Liver (tissue), 9 donors: ENCODE results near the gene SGK2. TPM values are rescaled to one million over a fixed set of nuclear protein-coding genes. Genes with fewer than 3 reads are reported as not detected.

Source experiments
- DNase-seq: peaks from one replicate; pipeline ENCODE4 v3.0.0-alpha.2; 2017; ENCODE audit warnings: low spot score
- H3K27ac ChIP-seq, 2 donors: one replicate each; pipeline ENCODE4 v1.7.0; 2013; ENCODE audit warnings: inconsistent platforms in 2 of 2, low read length in 2 of 2, control low read depth in 1 of 2, low read depth in 1 of 2, mild to moderate bottlenecking in 1 of 2
- H3K27me3 ChIP-seq, 4 donors: one replicate each; pipeline versions ENCODE4 v1.6.1 to v1.7.0; 2013; ENCODE audit warnings: low read length in 3 of 4, inconsistent platforms in 1 of 4, mild to moderate bottlenecking in 1 of 4, moderate library complexity in 1 of 4; ENCODE audit not compliant: control insufficient read depth in 4 of 4, insufficient read depth in 4 of 4
- H3K36me3 ChIP-seq, 4 donors: one replicate each; pipeline versions ENCODE4 v1.6.1 to v1.7.0; 2013; ENCODE audit warnings: low read length in 3 of 4, mild to moderate bottlenecking in 3 of 4, low read depth in 1 of 4, moderate library complexity in 1 of 4; ENCODE audit not compliant: control insufficient read depth in 4 of 4, insufficient read depth in 3 of 4
- H3K4me1 ChIP-seq, 4 donors: one replicate each; pipeline versions ENCODE4 v1.6.1 to v1.7.0; 2013; ENCODE audit warnings: low read length in 3 of 4, mild to moderate bottlenecking in 3 of 4, moderate library complexity in 1 of 4; ENCODE audit not compliant: control insufficient read depth in 4 of 4, insufficient read depth in 4 of 4
- H3K4me3 ChIP-seq, 3 donors: one replicate each; pipeline versions ENCODE4 v1.6.1 to v1.7.0; 2013; ENCODE audit warnings: low read length in 3 of 3, control low read depth in 1 of 3, low read depth in 1 of 3, mild to moderate bottlenecking in 1 of 3
- H3K9ac ChIP-seq, 2 donors: one replicate each; pipeline ENCODE4 v1.7.0; 2013; ENCODE audit warnings: low read length in 2 of 2, mild to moderate bottlenecking in 2 of 2, moderate library complexity in 2 of 2, control low read depth in 1 of 2, low read depth in 1 of 2
- H3K9me3 ChIP-seq, 4 donors: one replicate each; pipeline versions ENCODE4 v1.6.1 to v1.7.0; 2013; ENCODE audit warnings: low read length in 3 of 4; ENCODE audit not compliant: control insufficient read depth in 4 of 4
- ATF3 ChIP-seq: IDR thresholded peaks from 2 replicates; pipeline ENCODE4 v1.6.1; 2016; ENCODE audit warnings: antibody characterized with exemption
- EGR1 ChIP-seq, 2 donors: IDR thresholded peaks; 2 replicates each; pipeline ENCODE4 v1.6.1; 2016 to 2018; ENCODE audit warnings: antibody characterized with exemption in 2 of 2, low read depth in 2 of 2
- FOXA1 ChIP-seq: IDR thresholded peaks from 2 replicates; pipeline ENCODE4 v1.6.1; 2016; ENCODE audit warnings: antibody characterized with exemption
- FOXA2 ChIP-seq: IDR thresholded peaks from 2 replicates; pipeline ENCODE4 v1.6.1; 2016; ENCODE audit warnings: antibody characterized with exemption
- GABPA ChIP-seq, 2 donors: IDR thresholded peaks in 1 of 2; conservative IDR thresholded peaks in 1 of 2; 2 replicates each; pipeline ENCODE4 v1.6.1; 2016; ENCODE audit warnings: antibody characterized with exemption in 2 of 2, mild to moderate bottlenecking in 1 of 2, moderate library complexity in 1 of 2
- HNF4A ChIP-seq, 2 donors: conservative IDR thresholded peaks; 2 replicates each; pipeline ENCODE4 v1.6.1; 2016; ENCODE audit warnings: antibody characterized with exemption in 2 of 2, mild to moderate bottlenecking in 2 of 2
- JUND ChIP-seq, 2 donors: IDR thresholded peaks; 2 replicates each; pipeline ENCODE4 v1.6.1; 2016; ENCODE audit warnings: antibody characterized with exemption in 2 of 2
- NR2F2 ChIP-seq: IDR thresholded peaks from 2 replicates; pipeline ENCODE4 v1.6.1; 2016; ENCODE audit warnings: antibody characterized with exemption
- RAD21 ChIP-seq, 2 donors: IDR thresholded peaks; 2 replicates each; pipeline ENCODE4 v1.6.1; 2016; ENCODE audit warnings: antibody characterized with exemption in 2 of 2, mild to moderate bottlenecking in 2 of 2
- RXRA ChIP-seq, 2 donors: IDR thresholded peaks; 2 replicates each; pipeline ENCODE4 v1.6.1; 2017 to 2018; ENCODE audit warnings: antibody characterized with exemption in 2 of 2, mild to moderate bottlenecking in 1 of 2
- SP1 ChIP-seq: IDR thresholded peaks from 2 replicates; pipeline ENCODE4 v1.6.1; 2018; ENCODE audit warnings: antibody characterized with exemption, mild to moderate bottlenecking
- TAF1 ChIP-seq: conservative IDR thresholded peaks from 2 replicates; pipeline ENCODE4 v1.6.1; 2016; ENCODE audit warnings: antibody characterized with exemption, mild to moderate bottlenecking
- YY1 ChIP-seq: IDR thresholded peaks from 2 replicates; pipeline ENCODE4 v1.6.1; 2016; ENCODE audit warnings: antibody characterized with exemption, mild to moderate bottlenecking
- WGBS: extraction: QIAGEN DNeasy Blood & Tissue Kit; methylation state at CpG from one replicate; pipeline ENCODE4 v1.1.7; 2013; 5-methylcytosine and 5-hydroxymethylcytosine counted together
- polyA plus RNA-seq, 2 donors: library from polyadenylated mRNA; stranded (reverse) in 1 of 2; unstranded in 1 of 2; fragments of 200-250 nt in 1 of 2; fragments of >200 nt in 1 of 2; fragmentation: Nextera tagmentation in 1 of 2; extraction: Ambion mirVana in 1 of 2; gene quantifications; one replicate each; pipeline versions ENCODE4 v1.2.1 to v1.2.3, GENCODE V29; 2013 to 2015
- total RNA-seq, 2 donors: library from RNA; depleted of rRNA; stranded (reverse); fragments of >200 nt; gene quantifications; one replicate each; pipeline ENCODE4 v1.2.3, GENCODE V29; 2014
- TF ChIP-seq, protein P1 (sequence below): fragments of 150-350 bp; IDR thresholded peaks from 2 replicates; pipeline ENCODE4 v1.5.1; 2017; ENCODE audit warnings: improper control_type of control experiment, low read depth, low read length; ENCODE audit not compliant: missing input control
- TF ChIP-seq, protein P2 (sequence below): IDR thresholded peaks from 2 replicates; pipeline ENCODE4 v1.6.1; 2016; ENCODE audit warnings: antibody characterized with exemption
- TF ChIP-seq, protein P3 (sequence below): IDR thresholded peaks from 2 replicates; pipeline ENCODE4 v1.6.1; 2016; ENCODE audit warnings: antibody characterized with exemption, mild to moderate bottlenecking
- donor health status: healthy.
- donor health status: healthy.
- donor health status: healthy.
- donor health status: healthy.
- donor health status: healthy.

SGK2 gene
- total and polyA plus RNA-seq, 4 donors: 22.9 to 253 (median 60.3) TPM

DNA sequence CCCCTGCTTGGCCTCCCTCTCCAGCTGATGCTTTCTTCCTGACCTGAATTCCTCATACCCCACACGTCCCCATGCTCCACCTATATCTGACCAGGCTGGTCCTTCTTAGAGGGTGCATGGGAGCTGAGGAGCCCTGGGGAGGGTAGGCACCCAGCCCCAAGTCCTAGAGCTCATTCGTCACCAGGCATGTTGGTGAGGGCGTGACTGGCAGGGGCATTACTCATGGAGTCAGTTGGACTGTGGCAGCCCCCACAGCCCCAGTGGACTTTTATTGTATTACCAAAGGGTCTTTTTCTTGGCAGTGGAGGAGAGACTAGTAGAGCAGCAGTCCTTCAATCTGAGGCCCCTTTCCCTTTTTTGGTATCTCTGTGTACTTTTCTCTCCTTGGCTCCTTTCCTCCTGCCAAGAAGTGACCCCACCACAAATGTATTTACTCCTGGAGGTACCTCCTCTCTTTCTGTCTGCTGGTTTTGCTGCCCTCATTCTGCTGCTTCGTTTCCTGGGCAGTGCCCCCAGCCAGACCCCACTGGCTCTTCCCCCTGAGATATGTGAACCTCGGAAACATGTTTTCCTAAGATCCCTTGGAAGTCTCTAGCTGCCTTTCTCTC lies 10.4 kb upstream of the SGK2 start:
- DNase-seq: no peak
- H3K9ac ChIP-seq: no peak overlapping the region

GRCh38 chr20:43549416-43550065 lies 9.3 kb upstream of the SGK2 start:
- Histone ChIP-seq H3K27me3 (no peaks in the 10 kb centered on the region), H3K36me3 (no peaks in the 10 kb centered on the region), H3K9ac (no peak overlapping the region), H3K4me1 (peaks cover 9 to 41% (median 31%) of the 10 kb centered on the region in 4 donors), H3K27ac (peak overlapping the region; percentile 37 to 75), H3K9me3 (no peaks in the 10 kb centered on the region), H3K4me3 (no peak overlapping the region)
- TF ChIP-seq RAD21 (IDR thresholded peaks at IDR 0.05) (peak in 1 of 2 donors; percentile 4), ATF3 (no peak)
- TF ChIP-seq, protein P1, sequence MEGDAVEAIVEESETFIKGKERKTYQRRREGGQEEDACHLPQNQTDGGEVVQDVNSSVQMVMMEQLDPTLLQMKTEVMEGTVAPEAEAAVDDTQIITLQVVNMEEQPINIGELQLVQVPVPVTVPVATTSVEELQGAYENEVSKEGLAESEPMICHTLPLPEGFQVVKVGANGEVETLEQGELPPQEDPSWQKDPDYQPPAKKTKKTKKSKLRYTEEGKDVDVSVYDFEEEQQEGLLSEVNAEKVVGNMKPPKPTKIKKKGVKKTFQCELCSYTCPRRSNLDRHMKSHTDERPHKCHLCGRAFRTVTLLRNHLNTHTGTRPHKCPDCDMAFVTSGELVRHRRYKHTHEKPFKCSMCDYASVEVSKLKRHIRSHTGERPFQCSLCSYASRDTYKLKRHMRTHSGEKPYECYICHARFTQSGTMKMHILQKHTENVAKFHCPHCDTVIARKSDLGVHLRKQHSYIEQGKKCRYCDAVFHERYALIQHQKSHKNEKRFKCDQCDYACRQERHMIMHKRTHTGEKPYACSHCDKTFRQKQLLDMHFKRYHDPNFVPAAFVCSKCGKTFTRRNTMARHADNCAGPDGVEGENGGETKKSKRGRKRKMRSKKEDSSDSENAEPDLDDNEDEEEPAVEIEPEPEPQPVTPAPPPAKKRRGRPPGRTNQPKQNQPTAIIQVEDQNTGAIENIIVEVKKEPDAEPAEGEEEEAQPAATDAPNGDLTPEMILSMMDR: no peak
- DNase-seq: no peak
- 94% methylated on average over 4 of the region's 4 CpGs for WGBS

More for the DNA sequence above, 10.4 kb upstream of the SGK2 start:
- Histone ChIP-seq H3K27me3 (no peaks in the 10 kb centered on the region), H3K4me3 (no peak overlapping the region), H3K27ac (no peak overlapping the region), H3K9me3 (no peaks in the 10 kb centered on the region), H3K36me3 (no peaks in the 10 kb centered on the region), H3K4me1 (peaks cover 9 to 41% (median 31%) of the 10 kb centered on the region in 4 donors)
- no peak for TF ChIP-seq JUND (IDR thresholded peaks at IDR 0.05)
- 82% methylated on average over 5 of the region's 5 CpGs for WGBS

- Histone ChIP-seq H3K27me3 (no peaks in the 10 kb centered on the region), H3K36me3 (no peaks in the 10 kb centered on the region), H3K27ac (peak overlapping the region; percentile 67 to 75), H3K9me3 (no peaks in the 10 kb centered on the region), H3K4me3 (no peak overlapping the region), H3K9ac (peak overlapping the region; percentile 28 to 52), H3K4me1 (peaks cover 9 to 44% (median 32%) of the 10 kb centered on the region in 4 donors)
- no peak for DNase-seq
- WGBS: 32% methylated on average over 2 of the region's 2 CpGs
- TF ChIP-seq SP1 (peak; percentile 99), FOXA1 (no peak), GABPA (IDR thresholded peaks at IDR 0.05 in 1 of 2, conservative IDR thresholded peaks at IDR 0.05 in 1 of 2) (no peak), FOXA2 (no peak), JUND (IDR thresholded peaks at IDR 0.05) (peak; percentile 70 to 75), NR2F2 (peak; percentile 82), YY1 (peak; percentile 61), TAF1 (no peak), EGR1 (IDR thresholded peaks at IDR 0.05; ENCODE audit: low read depth in 2 of 2) (peak in 1 of 2 donors; percentile 39), RXRA (IDR thresholded peaks at IDR 0.05) (peak; percentile 99 to 100), HNF4A (conservative IDR thresholded peaks at IDR 0.05) (peak; percentile 99)
- TF ChIP-seq, protein P2, sequence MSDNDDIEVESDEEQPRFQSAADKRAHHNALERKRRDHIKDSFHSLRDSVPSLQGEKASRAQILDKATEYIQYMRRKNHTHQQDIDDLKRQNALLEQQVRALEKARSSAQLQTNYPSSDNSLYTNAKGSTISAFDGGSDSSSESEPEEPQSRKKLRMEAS: peak; percentile 89
- TF ChIP-seq, protein P3, sequence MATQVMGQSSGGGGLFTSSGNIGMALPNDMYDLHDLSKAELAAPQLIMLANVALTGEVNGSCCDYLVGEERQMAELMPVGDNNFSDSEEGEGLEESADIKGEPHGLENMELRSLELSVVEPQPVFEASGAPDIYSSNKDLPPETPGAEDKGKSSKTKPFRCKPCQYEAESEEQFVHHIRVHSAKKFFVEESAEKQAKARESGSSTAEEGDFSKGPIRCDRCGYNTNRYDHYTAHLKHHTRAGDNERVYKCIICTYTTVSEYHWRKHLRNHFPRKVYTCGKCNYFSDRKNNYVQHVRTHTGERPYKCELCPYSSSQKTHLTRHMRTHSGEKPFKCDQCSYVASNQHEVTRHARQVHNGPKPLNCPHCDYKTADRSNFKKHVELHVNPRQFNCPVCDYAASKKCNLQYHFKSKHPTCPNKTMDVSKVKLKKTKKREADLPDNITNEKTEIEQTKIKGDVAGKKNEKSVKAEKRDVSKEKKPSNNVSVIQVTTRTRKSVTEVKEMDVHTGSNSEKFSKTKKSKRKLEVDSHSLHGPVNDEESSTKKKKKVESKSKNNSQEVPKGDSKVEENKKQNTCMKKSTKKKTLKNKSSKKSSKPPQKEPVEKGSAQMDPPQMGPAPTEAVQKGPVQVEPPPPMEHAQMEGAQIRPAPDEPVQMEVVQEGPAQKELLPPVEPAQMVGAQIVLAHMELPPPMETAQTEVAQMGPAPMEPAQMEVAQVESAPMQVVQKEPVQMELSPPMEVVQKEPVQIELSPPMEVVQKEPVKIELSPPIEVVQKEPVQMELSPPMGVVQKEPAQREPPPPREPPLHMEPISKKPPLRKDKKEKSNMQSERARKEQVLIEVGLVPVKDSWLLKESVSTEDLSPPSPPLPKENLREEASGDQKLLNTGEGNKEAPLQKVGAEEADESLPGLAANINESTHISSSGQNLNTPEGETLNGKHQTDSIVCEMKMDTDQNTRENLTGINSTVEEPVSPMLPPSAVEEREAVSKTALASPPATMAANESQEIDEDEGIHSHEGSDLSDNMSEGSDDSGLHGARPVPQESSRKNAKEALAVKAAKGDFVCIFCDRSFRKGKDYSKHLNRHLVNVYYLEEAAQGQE: peak; percentile 70
- TF ChIP-seq, protein P1: no peak
Observed at GRCh38 chr20:43550456-43550855, 8.4 kb upstream of the SGK2 start.
